DOHH2 (cell line): ENCODE results near the gene CHKA.

ENCODE experiments used
- H3F3A ChIP-seq: fragments of 200-600 bp; sonication (generic), shearing (Covaris generic); 2 replicates; pipeline ENCODE4 v1.6.0; 2016; ENCODE audit warnings: antibody characterized with exemption, mild to moderate bottlenecking; ENCODE audit not compliant: control insufficient read depth, insufficient read depth
- H3K27ac ChIP-seq: fragments of 200-600 bp; sonication (generic); 2 replicates; pipeline ENCODE4 v1.5.1; 2014; ENCODE audit warnings: low read depth, mild to moderate bottlenecking, low read length, moderate library complexity
- H3K27me3 ChIP-seq: fragments of 200-600 bp; sonication (generic); 2 replicates; pipeline ENCODE4 v1.6.1; 2014; ENCODE audit warnings: mild to moderate bottlenecking, low read length, mixed read lengths; ENCODE audit not compliant: control insufficient read depth
- H3K36me3 ChIP-seq: fragments of 200-600 bp; sonication (generic); 2 replicates; pipeline ENCODE4 v1.6.1; 2014; ENCODE audit warnings: mild to moderate bottlenecking, low read length, moderate library complexity, mixed read lengths; ENCODE audit not compliant: control insufficient read depth
- H3K4me1 ChIP-seq: fragments of 200-600 bp; sonication (generic); 2 replicates; pipeline ENCODE4 v1.6.1; 2014; ENCODE audit warnings: mild to moderate bottlenecking, low read length, mixed read lengths; ENCODE audit not compliant: control insufficient read depth
- H3K4me2 ChIP-seq: fragments of 200-600 bp; sonication (generic); 2 replicates; pipeline ENCODE4 v1.6.0; 2014; ENCODE audit warnings: mild to moderate bottlenecking, low read length, moderate library complexity
- H3K4me3 ChIP-seq: fragments of 200-600 bp; sonication (generic); 2 replicates; pipeline ENCODE4 v1.5.1; 2014; ENCODE audit warnings: mild to moderate bottlenecking, low read length, mixed read lengths
- H3K79me2 ChIP-seq: fragments of 200-600 bp; sonication (generic); 2 replicates; pipeline ENCODE4 v1.6.1; 2014; ENCODE audit warnings: mild to moderate bottlenecking, low read length, mixed read lengths; ENCODE audit not compliant: control insufficient read depth
- H3K9me2 ChIP-seq: fragments of 200-600 bp; sonication (generic); replicated peaks from 2 replicates; pipeline ENCODE4 v1.6.1; 2014; ENCODE audit warnings: mild to moderate bottlenecking, low read length, mixed read lengths; ENCODE audit not compliant: control insufficient read depth
- H3K9me3 ChIP-seq: fragments of 200-600 bp; sonication (generic); 2 replicates; pipeline ENCODE4 v1.6.1; 2014; ENCODE audit warnings: antibody characterized with exemption, low read length, mixed read lengths; ENCODE audit not compliant: control insufficient read depth, insufficient read depth
- H4K20me1 ChIP-seq: fragments of 200-600 bp; sonication (generic); 2 replicates; pipeline ENCODE4 v1.6.0; 2014; ENCODE audit warnings: low read depth, mild to moderate bottlenecking, antibody characterized with exemption, low read length, moderate library complexity; ENCODE audit not compliant: control insufficient read depth, insufficient read depth
- EZH2phosphoT487 ChIP-seq: fragments of 200-600 bp; sonication (generic); IDR thresholded peaks from 2 replicates; pipeline ENCODE4 v1.6.1; 2017; ENCODE audit warnings: borderline replicate concordance, mild to moderate bottlenecking, antibody characterized with exemption, low read length, moderate library complexity, mixed read lengths
- TF ChIP-seq, protein P1 (sequence below): fragments of 200-600 bp; sonication (generic); IDR thresholded peaks from one replicate; pipeline ENCODE4 v1.5.1; 2014; ENCODE audit warnings: antibody characterized with exemption, mild to moderate bottlenecking, low read depth, low read length; ENCODE audit not compliant: poor library complexity, severe bottlenecking

CHKA gene

DNA sequence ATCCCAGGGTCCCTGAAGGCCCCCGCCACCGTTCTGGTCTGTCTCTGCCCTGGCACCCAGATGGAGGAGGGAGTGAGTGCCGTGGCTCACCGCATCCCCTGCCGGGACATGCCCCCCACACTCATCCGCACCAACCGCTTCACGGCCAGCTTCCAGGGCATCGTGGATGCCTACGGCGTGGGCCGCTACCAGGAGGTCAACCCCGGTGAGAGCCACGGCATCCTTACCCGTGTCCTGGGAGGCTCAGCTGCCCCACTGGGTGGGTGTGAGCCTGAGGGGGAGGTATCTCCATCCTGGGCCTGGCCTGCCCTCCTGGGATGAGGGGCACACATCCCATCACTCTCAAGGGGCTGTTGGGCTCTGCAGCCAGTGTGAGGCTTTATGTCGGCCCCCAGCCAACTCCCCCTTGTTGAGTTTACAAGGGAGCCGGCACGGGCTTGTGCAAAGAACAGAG, 76.3 kb downstream of the CHKA start:
- TF ChIP-seq EZH2phosphoT487 = no peak
- TF ChIP-seq, protein P1, sequence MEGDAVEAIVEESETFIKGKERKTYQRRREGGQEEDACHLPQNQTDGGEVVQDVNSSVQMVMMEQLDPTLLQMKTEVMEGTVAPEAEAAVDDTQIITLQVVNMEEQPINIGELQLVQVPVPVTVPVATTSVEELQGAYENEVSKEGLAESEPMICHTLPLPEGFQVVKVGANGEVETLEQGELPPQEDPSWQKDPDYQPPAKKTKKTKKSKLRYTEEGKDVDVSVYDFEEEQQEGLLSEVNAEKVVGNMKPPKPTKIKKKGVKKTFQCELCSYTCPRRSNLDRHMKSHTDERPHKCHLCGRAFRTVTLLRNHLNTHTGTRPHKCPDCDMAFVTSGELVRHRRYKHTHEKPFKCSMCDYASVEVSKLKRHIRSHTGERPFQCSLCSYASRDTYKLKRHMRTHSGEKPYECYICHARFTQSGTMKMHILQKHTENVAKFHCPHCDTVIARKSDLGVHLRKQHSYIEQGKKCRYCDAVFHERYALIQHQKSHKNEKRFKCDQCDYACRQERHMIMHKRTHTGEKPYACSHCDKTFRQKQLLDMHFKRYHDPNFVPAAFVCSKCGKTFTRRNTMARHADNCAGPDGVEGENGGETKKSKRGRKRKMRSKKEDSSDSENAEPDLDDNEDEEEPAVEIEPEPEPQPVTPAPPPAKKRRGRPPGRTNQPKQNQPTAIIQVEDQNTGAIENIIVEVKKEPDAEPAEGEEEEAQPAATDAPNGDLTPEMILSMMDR = no peak
- Histone ChIP-seq H3F3A (peaks cover 5% of the 10 kb centered on the region), H3K79me2 (peaks cover 2% of the 10 kb centered on the region), H3K4me3 (no peak overlapping the region), H3K9me3 (no peaks in the 10 kb centered on the region), H3K36me3 (peaks cover 20% of the 10 kb centered on the region), H3K27ac (no peak overlapping the region), H3K4me1 (peaks cover 13% of the 10 kb centered on the region), H4K20me1 (no peaks in the 10 kb centered on the region), H3K4me2 (no peak overlapping the region), H3K9me2 (no peaks in the 10 kb centered on the region), H3K27me3 (no peaks in the 10 kb centered on the region)

- Histone ChIP-seq H3K4me1 (peaks cover 19% of the 10 kb centered on the region), H3K4me2 (no peak overlapping the region), H3F3A (peaks cover 5% of the 10 kb centered on the region), H3K27me3 (no peaks in the 10 kb centered on the region), H3K79me2 (peaks cover 8% of the 10 kb centered on the region), H3K9me2 (no peaks in the 10 kb centered on the region), H3K9me3 (no peaks in the 10 kb centered on the region), H3K36me3 (peaks cover 17% of the 10 kb centered on the region), H3K4me3 (no peak overlapping the region), H3K27ac (no peak overlapping the region), H4K20me1 (no peaks in the 10 kb centered on the region)
- no peak for TF ChIP-seq EZH2phosphoT487
- TF ChIP-seq, protein P1 = no peak
These were observed 76.9 kb downstream of the CHKA start for GRCh38 chr11:68044145-68044813.

DNA sequence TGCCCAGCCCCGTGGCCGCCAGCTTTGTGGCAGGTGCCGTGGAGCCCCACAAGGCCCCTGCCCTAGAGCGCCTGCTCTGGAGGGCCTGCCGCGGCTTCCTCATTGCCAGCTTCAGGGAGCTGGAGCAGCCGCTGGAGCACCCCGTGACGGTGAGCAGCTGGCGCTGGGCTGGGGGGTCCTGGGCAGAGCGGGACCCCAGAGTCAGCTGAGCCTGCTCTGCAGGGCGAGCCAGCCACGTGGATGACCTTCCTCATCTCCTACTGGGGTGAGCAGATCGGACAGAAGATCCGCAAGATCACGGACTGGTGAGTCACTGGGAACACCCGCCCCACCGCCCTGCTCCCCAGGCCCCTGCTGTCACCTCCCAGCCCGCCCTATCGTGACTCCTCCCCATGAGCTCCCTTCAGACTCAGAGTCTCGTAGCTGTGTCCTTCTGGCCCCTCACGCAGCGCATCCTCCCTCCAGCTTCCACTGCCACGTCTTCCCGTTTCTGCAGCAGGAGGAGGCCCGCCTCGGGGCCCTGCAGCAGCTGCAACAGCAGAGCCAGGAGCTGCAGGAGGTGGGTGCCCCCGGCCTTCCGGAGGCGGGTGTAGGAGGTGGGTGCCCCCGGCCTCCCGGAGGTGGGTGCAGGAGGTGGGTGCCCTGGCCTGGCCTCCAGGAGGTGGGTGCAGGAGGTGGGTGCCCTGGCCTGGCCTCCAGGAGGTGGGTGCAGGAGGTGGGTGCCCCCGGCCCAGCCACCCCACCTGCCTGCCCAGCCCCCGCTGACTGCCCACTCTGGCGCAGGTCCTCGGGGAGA, 77.6 kb downstream of the CHKA start:
- no peak overlapping the region for H3K4me2 ChIP-seq
- no peak overlapping the region for H3K27ac ChIP-seq
- peaks cover 17% of the 10 kb centered on the region for H3K36me3 ChIP-seq
- no peaks in the 10 kb centered on the region for H3K27me3 ChIP-seq
- peaks cover 5% of the 10 kb centered on the region for H3F3A ChIP-seq
- H3K4me1 ChIP-seq = peaks cover 23% of the 10 kb centered on the region
- no peaks in the 10 kb centered on the region for H4K20me1 ChIP-seq
- H3K9me3 ChIP-seq = no peaks in the 10 kb centered on the region
- H3K9me2 ChIP-seq = no peaks in the 10 kb centered on the region
- H3K79me2 ChIP-seq = peaks cover 14% of the 10 kb centered on the region
- TF ChIP-seq, protein P1 = no peak
- no peak for TF ChIP-seq EZH2phosphoT487
- no peak overlapping the region for H3K4me3 ChIP-seq
